Left lung (tissue), 10 donors: Measurements from ENCODE around the gene KCNIP4. TPM values are rescaled to one million over a fixed set of nuclear protein-coding genes. Genes with fewer than 3 reads are reported as not detected.

Experiments used
- ATAC-seq: fragments of 200-7000 bp; cut with Tn5 transposase; one replicate; pipeline ENCODE4 v1.9.1; 2020; ENCODE audit warnings: moderate library complexity
- DNase-seq, 4 donors: peaks; one replicate each; pipeline ENCODE4 v3.0.0-alpha.2; 2013 to 2020
- H3K27ac ChIP-seq, 2 donors: fragments of 200-600 bp; sonication (generic) in 1 of 2; one replicate each; pipeline versions ENCODE4 v1.5.0 to v1.8.0; 2020 to 2021
- H3K27me3 ChIP-seq, 2 donors: fragments of 200-600 bp; sonication (generic) in 1 of 2; one replicate each; pipeline versions ENCODE4 v1.5.0 to v1.8.0; 2020 to 2021
- H3K36me3 ChIP-seq, 2 donors: fragments of 200-600 bp; sonication (generic) in 1 of 2; one replicate each; pipeline versions ENCODE4 v1.5.0 to v1.8.0; 2020 to 2021
- H3K4me1 ChIP-seq, 2 donors: fragments of 200-600 bp; one replicate each; pipeline ENCODE4 v1.8.0; 2021
- H3K4me3 ChIP-seq, 2 donors: fragments of 200-600 bp; sonication (generic) in 1 of 2; one replicate each; pipeline versions ENCODE4 v1.5.0 to v1.8.0; 2020 to 2021; ENCODE audit warnings: mild to moderate bottlenecking in 1 of 2
- H3K9me3 ChIP-seq, 2 donors: fragments of 200-600 bp; sonication (generic) in 1 of 2; one replicate each; pipeline versions ENCODE4 v1.5.0 to v1.8.0; 2020 to 2021
- intact Hi-C, 2 donors: fragments of 100-400 bp; cut with DNase I; formaldehyde crosslinking; loops; one replicate each; pipeline versions ENCODE4 v1.11.2 to v1.14.2; 2022
- polyA plus RNA-seq, 6 donors: library from polyadenylated mRNA; unstranded; fragments of 120-200 nt; gene quantifications; one replicate each; pipeline ENCODE4 v1.2.1, GENCODE V29; 2013; ENCODE audit not compliant: insufficient read length in 6 of 6
- total RNA-seq, 2 donors: library from RNA; stranded (reverse); fragmentation: NEBNext Ultra II Directional; extraction: Animal tissue kit (Norgen Biotek cat#: 25700); gene quantifications; one replicate each; pipeline ENCODE4 v1.2.1, GENCODE V29; 2021
- TF ChIP-seq, protein P1 (sequence below), 2 donors: fragments of 200-600 bp; sonication (generic) in 1 of 2; IDR thresholded peaks; one replicate each; pipeline versions ENCODE4 v1.5.0 to v1.8.0; 2021; ENCODE audit warnings: antibody characterized with exemption in 2 of 2
- donor health status: DM: no; HTN: yes; CAD: no.
- donor health status: DM: no; HTN: no; CAD: no.

The KCNIP4 gene
- total and polyA plus RNA-seq, 8 donors, result 2.8 to 5.4 (median 4.9) TPM; not detected in 2

DNA sequence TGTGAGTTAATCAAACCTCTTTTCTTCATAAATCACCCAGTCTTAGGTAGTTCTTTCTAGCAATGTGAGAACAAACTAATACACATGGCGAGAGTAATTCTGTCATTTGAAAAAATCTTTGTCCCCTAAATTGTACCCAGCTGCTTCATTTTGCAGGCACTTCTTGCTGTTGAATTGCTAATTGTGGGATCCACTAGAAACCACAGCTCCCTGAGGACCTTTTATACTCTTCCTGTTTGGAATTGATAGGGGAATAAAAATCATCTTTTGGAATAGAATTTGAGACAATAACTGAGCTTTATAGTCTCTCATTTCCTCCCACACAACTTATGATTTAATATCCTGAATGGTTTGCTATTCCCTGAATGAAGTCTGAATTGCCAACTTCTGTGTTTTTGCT lies 1078.1 kb downstream of the KCNIP4 start:
- TF ChIP-seq, protein P1, sequence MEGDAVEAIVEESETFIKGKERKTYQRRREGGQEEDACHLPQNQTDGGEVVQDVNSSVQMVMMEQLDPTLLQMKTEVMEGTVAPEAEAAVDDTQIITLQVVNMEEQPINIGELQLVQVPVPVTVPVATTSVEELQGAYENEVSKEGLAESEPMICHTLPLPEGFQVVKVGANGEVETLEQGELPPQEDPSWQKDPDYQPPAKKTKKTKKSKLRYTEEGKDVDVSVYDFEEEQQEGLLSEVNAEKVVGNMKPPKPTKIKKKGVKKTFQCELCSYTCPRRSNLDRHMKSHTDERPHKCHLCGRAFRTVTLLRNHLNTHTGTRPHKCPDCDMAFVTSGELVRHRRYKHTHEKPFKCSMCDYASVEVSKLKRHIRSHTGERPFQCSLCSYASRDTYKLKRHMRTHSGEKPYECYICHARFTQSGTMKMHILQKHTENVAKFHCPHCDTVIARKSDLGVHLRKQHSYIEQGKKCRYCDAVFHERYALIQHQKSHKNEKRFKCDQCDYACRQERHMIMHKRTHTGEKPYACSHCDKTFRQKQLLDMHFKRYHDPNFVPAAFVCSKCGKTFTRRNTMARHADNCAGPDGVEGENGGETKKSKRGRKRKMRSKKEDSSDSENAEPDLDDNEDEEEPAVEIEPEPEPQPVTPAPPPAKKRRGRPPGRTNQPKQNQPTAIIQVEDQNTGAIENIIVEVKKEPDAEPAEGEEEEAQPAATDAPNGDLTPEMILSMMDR (IDR thresholded peaks at IDR 0.05), result no peak
- no peak for ATAC-seq
- H3K4me3 ChIP-seq, result no peak overlapping the region
- H3K27ac ChIP-seq, result no peak overlapping the region
- no peaks in the 10 kb centered on the region for H3K4me1 ChIP-seq
- no peaks in the 10 kb centered on the region for H3K27me3 ChIP-seq
- H3K9me3 ChIP-seq, result no peaks in the 10 kb centered on the region
- intact Hi-C loops, result no loop called here
- H3K36me3 ChIP-seq, result no peaks in the 10 kb centered on the region
- DNase-seq, result no peak

DNA sequence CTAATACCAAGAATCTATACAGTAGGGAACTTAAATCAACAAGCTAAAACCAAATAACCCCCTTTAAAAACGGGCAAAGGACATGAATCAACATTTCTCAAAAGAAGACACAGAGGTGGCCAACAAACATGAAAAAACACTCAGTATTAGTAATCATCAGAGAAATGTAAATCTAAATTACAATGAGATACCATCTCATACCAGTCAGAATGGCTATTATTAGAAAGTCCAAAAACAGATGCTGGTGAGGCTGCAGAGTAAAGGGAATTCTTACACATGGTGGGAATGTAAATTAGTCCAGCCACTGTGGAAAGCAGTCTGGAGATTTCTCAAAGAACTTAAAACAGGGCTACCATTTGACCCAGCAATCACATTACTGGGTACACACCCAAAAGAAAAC lies 1080.5 kb downstream of the KCNIP4 start:
- Histone ChIP-seq H3K4me3 (no peak overlapping the region), H3K36me3 (no peaks in the 10 kb centered on the region), H3K27me3 (no peaks in the 10 kb centered on the region), H3K9me3 (peaks cover 0 to 3% of the 10 kb centered on the region in 2 donors), H3K27ac (no peak overlapping the region), H3K4me1 (no peaks in the 10 kb centered on the region)
- DNase-seq (no peak), ATAC-seq (no peak)
- TF ChIP-seq, protein P1 (IDR thresholded peaks at IDR 0.05), result no peak
- intact Hi-C loops, result no loop called here

DNA sequence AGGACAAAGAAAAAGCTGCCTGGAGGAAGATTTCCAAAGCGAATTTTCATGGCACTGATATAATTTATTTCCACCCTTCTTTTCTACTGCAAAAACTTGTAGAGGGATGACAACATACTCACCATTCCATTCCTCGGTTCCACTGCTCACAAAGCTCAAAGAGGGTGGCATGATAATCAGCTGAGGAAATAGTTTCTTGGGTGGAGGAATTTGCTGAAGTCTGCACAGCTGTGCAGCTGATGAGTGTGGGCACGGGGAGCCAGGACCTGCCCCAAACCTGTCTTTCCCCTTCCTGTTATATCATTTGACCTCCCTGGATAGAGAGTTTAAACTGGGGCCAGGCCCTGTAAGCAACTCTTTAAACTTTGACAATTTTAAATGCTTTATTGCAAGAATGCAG lies 1087.7 kb downstream of the KCNIP4 start:
- Histone ChIP-seq H3K27ac (no peak overlapping the region), H3K36me3 (no peaks in the 10 kb centered on the region), H3K9me3 (peaks cover 0 to 3% of the 10 kb centered on the region in 2 donors), H3K4me1 (no peaks in the 10 kb centered on the region), H3K27me3 (no peaks in the 10 kb centered on the region), H3K4me3 (no peak overlapping the region)
- intact Hi-C loops, result no loop called here
- ATAC-seq (no peak), DNase-seq (no peak)
- TF ChIP-seq, protein P1 (IDR thresholded peaks at IDR 0.05), result no peak

DNA sequence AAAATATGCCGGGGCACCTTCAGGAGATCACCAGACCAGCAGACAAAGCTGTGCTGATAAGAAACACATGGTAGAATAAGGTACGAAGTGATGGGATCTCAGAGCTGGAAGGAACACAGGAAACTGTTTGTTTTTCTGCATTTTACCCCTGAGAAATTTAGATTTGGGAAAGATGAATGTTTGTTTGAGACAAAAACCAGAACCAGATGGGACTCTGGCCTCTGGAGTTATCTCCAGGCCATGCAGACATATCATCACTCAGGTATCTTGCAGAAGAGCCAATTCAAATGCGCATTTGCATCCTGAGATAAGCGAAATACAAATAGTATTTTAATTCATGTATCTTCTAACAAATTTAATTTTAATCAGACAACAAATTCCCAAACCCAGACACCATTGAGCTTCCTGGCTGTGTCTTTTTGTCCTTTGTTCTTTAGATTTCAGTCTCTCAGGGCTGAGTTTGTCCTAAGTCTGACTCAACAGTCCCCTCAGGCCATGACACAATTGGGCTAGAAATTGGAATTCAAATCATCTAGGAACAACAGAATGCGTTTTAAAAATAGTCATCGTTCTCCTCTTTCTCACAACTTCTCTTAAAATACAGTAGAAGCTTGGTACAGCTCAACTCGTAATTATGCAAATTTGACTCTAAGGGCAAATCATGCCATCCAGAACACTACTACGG lies 1089.3 kb downstream of the KCNIP4 start:
- intact Hi-C loops, result no loop called here
- no peaks in the 10 kb centered on the region for H3K4me1 ChIP-seq
- DNase-seq, result no peak
- H3K36me3 ChIP-seq, result no peaks in the 10 kb centered on the region
- TF ChIP-seq, protein P1 (IDR thresholded peaks at IDR 0.05), result no peak
- ATAC-seq, result no peak
- H3K27ac ChIP-seq, result no peak overlapping the region
- no peak overlapping the region for H3K4me3 ChIP-seq
- H3K9me3 ChIP-seq, result peaks cover 0 to 6% of the 10 kb centered on the region in 2 donors
- H3K27me3 ChIP-seq, result no peaks in the 10 kb centered on the region

DNA sequence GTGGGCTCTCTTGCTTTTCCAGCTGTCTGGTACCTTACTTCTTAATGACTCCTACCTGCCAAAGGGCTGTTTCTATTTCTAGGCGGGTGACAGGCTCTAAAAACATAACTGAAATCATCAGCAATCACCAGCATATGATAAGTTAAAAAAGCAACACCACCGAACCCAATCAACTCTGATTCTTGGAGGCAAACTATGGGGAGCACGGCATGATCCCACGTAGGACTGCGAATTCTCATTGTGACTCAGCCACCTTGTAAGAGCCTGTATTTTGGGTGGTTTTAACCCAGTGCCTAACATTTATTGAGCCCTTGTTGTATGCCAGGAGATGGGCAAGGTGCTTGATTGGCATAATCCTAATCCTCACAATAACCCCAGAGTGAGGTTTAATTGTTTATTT lies 1091.5 kb downstream of the KCNIP4 start:
- intact Hi-C loops, result no loop called here
- Histone ChIP-seq H3K9me3 (peaks cover 0 to 13% of the 10 kb centered on the region in 2 donors), H3K36me3 (no peaks in the 10 kb centered on the region), H3K4me3 (no peak overlapping the region), H3K27me3 (no peaks in the 10 kb centered on the region), H3K27ac (no peak overlapping the region), H3K4me1 (no peaks in the 10 kb centered on the region)
- no peak for ATAC-seq
- TF ChIP-seq, protein P1 (IDR thresholded peaks at IDR 0.05), result no peak
- DNase-seq, result no peak
